Stimulated activated effector memory CD8-positive, alpha-beta T cell treated with anti-CD3 and anti-CD28 coated beads, Interleukin-12 subunit alpha, Interleukin-12 subunit beta, amount 100 ng/mL, for 72 hours (primary cell): ENCODE results near the gene HDAC1.
A peak's percentile ranks its signal among the peaks of the same experiment; 100 is the strongest.

ENCODE experiments used
- ATAC-seq: fragments of 150-1000 bp; cut with Tn5 transposase; 2 replicates; pipeline ENCODE4 v1.10.0; 2021
- DNase-seq, 2 donors: peaks; one replicate each; pipeline ENCODE4 v3.0.0; 2021 to 2022; ENCODE audit warnings: low spot score in 2 of 2
- H3K27ac Mint-ChIP-seq: one replicate; pipeline ENCODE4 v1.8.0; 2022; ENCODE audit warnings: mild to moderate bottlenecking, mixed read lengths
- H3K36me3 Mint-ChIP-seq: one replicate; pipeline ENCODE4 v1.8.0; 2022; ENCODE audit warnings: mild to moderate bottlenecking, mixed read lengths
- H3K4me1 Mint-ChIP-seq: one replicate; pipeline ENCODE4 v1.8.0; 2022; ENCODE audit warnings: mixed read lengths
- H3K4me3 Mint-ChIP-seq: one replicate; pipeline ENCODE4 v1.8.0; 2022; ENCODE audit warnings: mild to moderate bottlenecking, mixed read lengths
- H3K9me3 Mint-ChIP-seq: one replicate; pipeline ENCODE4 v1.8.0; 2022; ENCODE audit warnings: mixed read lengths

Gene HDAC1

DNA sequence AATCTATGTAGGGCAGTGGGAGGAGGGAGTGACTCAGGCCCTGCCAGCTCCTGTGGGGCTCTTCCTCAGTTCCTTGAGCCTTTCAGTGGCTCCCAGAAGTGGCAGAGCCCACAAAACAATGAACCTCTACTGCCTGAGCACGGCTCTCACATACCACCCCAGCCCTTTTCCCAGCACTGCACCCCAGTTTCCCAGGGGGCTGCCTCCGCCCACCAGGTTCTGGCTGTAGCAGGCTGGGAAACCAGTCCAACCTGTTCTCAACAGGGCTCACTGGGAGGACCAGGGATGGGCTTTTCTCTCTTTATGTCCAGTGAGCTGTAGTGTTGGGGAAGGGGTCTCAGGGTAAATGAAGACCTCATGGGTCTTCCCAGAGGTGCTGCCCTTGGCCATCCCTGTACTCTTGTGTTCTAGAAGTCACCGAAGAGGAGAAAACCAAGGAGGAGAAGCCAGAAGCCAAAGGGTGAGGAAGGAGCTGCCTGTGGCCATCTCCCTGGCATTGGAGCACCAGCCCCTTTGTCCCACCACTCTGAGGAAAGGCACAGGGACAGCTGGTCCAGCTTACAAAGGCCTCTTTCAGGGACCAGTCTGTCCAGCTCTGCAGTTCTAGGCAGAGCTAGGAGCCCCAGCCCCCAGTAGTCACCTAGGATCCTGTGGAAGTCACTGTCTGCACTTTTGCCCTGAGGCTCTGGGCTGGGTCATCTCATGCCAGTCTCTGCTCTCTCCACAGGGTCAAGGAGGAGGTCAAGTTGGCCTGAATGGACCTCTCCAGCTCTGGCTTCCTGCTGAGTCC, 40.6 kb downstream of the HDAC1 start:
- no peak for ATAC-seq
- H3K27ac Mint-ChIP-seq, result peak overlapping the region; percentile 41
- H3K36me3 Mint-ChIP-seq, result peaks cover 78% of the 10 kb centered on the region
- no peaks in the 10 kb centered on the region for H3K9me3 Mint-ChIP-seq
- peaks cover 34% of the 10 kb centered on the region for H3K4me1 Mint-ChIP-seq
- no peak overlapping the region for H3K4me3 Mint-ChIP-seq
- DNase-seq, result no peak

DNA sequence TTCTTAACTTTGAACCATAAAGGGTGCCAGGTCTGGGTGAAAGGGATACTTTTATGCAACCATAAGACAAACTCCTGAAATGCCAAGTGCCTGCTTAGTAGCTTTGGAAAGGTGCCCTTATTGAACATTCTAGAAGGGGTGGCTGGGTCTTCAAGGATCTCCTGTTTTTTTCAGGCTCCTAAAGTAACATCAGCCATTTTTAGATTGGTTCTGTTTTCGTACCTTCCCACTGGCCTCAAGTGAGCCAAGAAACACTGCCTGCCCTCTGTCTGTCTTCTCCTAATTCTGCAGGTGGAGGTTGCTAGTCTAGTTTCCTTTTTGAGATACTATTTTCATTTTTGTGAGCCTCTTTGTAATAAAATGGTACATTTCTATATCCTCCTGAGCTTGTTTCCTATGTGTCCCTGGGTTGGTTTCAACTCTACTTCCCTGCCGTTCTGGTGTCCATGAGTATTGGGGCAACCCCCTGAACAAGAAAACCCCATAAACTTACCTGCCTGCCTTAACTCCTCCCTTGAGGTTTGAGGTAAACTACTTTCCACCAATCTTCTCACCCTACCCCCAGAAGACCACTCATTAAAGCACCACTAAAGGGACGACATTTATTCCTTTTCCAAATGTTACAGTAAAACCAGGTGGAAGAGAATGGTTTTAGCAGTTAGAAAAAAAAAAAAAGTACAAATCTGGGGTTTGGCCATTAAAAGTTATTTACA, 41.5 kb downstream of the HDAC1 start:
- Mint-ChIP-seq H3K9me3 (no peaks in the 10 kb centered on the region), H3K27ac (peak overlapping the region; percentile 2), H3K4me3 (peak overlapping the region; percentile 75), H3K36me3 (peaks cover 69% of the 10 kb centered on the region), H3K4me1 (peaks cover 43% of the 10 kb centered on the region)
- ATAC-seq (no peak), DNase-seq (no peak)

DNA sequence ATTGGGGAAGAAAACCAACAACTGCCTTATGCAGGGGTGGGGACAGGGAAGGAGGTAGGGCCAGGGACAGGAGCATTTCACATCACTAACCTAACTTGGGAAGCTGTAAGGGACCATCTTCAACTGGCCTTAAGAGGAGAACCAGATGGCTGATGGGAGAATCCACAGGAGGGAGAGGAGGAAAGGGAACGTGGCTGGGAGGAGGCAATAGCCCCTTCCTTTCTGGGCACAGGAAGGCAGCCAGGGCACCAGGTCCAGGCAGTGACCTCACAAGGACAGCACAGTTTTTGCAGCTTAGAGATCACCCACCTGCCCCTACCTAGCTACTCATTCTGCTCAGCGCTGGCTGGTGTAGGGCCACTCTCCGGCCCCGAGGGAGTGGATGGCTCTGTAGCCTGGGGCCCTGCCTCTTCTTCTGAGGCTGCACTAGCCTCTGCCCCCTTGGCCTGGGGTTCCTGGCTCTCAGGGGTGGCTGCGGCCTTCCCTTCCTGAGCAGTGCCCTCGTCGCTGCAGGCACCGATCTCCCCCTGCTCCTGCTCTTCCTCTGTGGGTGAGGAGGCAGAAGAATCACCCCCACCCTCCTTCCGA, 42.5 kb downstream of the HDAC1 start:
- peaks cover 51% of the 10 kb centered on the region for H3K4me1 Mint-ChIP-seq
- H3K9me3 Mint-ChIP-seq, result no peaks in the 10 kb centered on the region
- no peak for DNase-seq
- peak overlapping the region; percentile 81 for H3K27ac Mint-ChIP-seq
- ATAC-seq, result no peak
- H3K4me3 Mint-ChIP-seq, result peak overlapping the region; percentile 75
- H3K36me3 Mint-ChIP-seq, result peaks cover 60% of the 10 kb centered on the region

DNA sequence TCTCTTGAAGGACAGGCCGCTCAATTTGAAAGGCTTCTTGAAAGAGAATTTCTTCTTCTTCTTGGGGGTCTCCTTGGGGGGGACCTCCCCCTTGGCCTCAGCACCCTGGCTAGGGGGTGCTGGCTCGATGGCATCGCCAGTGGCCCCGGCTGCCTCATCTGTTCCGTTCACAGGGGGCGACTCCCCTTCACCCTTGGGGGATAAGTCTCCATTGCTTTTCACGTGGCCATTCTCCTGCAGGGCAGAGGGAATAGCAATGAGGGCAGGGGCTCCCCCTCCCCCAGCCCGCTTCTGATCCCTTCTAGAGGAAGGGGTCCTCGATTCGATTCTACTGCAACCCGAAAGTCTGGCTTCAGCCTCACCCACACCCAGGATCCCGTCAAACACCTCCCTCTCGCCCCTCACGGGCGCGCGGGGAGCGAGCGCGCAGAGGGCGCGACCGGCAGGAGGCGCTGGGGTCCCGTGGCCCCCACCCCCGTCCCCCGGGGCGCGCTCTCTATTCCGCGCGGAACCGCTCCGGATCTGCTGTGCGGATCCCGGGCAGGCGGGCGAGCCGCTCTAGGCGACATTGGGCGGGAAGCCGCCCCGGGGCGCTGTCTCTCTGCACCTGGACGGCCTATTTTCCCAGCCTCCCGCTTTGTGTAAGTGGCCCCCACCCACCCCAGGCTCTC, 43.1 kb downstream of the HDAC1 start:
- Mint-ChIP-seq H3K9me3 (no peaks in the 10 kb centered on the region), H3K27ac (peak overlapping the region; percentile 81), H3K36me3 (peaks cover 53% of the 10 kb centered on the region), H3K4me1 (peaks cover 51% of the 10 kb centered on the region), H3K4me3 (peak overlapping the region; percentile 75)
- DNase-seq (peak; percentile 46 to 76), ATAC-seq (peak; percentile 48)

DNA sequence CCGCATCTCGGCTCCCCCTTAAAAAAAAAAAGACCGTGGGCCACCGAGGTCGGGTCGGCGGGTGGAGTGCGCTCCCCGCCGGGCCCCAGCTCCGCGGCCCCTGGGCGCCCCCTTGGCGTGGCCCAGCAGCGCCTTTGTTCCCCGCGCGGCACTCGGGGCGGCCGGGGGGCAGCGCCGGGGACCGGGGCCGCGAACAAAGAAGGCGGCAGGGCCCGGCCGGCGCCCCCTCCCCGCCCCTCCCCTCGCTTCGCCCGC, 43.6 kb downstream of the HDAC1 start:
- peak; percentile 3 for ATAC-seq
- Mint-ChIP-seq H3K36me3 (peaks cover 49% of the 10 kb centered on the region), H3K9me3 (no peaks in the 10 kb centered on the region), H3K27ac (no peak overlapping the region), H3K4me3 (peak overlapping the region; percentile 75), H3K4me1 (peaks cover 53% of the 10 kb centered on the region)
- no peak for DNase-seq

DNA sequence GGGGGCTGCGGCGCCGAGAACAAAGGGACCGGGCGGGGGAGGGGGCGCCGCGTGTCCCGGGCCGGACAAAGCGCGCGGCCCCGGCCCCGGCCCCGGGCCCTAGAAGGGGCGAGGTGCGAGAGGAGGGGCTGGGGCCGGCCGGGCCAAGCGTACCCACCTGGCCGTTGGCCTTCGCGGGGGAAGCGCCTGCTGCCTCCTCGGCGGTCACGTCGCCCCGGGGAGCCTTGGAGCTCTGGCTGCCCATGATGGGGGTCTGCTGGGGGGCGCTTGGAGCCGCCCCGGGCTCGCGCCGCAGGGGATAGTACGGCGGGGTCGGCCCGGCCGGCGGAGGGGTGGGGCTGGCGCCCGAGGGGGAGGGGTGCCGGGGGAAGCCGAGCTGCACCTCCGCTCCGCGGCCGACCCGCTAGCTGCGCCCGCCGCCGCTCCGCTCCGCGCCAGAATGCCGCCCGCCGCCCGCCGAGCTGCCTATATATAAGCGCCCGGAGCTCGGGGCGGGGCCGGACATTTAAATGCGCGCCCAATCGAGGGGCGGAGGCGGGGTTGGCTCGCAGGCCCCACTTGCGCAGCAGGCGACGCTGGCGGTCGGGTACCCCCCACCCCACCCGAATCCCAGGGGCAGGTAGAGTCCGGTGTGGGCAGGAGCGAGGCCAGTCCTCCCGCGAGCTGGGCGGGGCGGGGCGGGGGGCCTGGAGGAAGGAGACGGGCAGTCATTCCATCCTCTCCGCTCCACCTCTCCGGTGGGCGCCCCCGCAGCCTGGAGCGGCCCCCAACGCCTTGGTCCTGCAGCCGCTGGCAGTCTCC, 44.1 kb downstream of the HDAC1 start, which contains the start of gene MARCKSL1:
Gene MARCKSL1, minus strand, starts transcription at position 444 of the 801 bp plus-strand sequence. Its CDS starts 200 bp downstream, at position 244.
- peak within 1 kb of the TSS; percentile 81 for H3K27ac Mint-ChIP-seq
- ATAC-seq, result peak; percentile 51
- peaks cover 53% of the 10 kb centered on the region for H3K4me1 Mint-ChIP-seq
- DNase-seq, result peak; percentile 83 to 90
- H3K9me3 Mint-ChIP-seq, result no peaks in the 10 kb centered on the region
- H3K4me3 Mint-ChIP-seq, result peak within 1 kb of the TSS; percentile 75
- H3K36me3 Mint-ChIP-seq, result peaks cover 43% of the 10 kb centered on the region

DNA sequence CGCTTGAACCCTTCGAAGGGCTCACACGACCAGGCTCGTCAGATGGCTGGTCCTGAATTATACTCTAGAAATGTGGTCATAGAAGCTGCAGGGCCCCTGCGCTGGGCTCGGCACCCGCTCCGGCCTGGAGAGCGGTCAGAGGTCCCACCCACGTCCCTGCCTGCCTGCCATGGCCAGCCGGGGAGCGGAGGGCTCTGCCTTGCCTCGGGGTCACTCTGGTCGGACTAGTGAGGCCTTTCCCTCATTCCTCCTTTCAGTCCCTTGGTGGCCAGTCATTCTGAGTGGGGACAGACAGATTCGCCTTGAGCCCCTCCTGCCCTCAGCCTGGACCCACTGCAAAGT, 44.7 kb downstream of the HDAC1 start:
- peak overlapping the region; percentile 75 for H3K4me3 Mint-ChIP-seq
- no peak for DNase-seq
- peaks cover 53% of the 10 kb centered on the region for H3K4me1 Mint-ChIP-seq
- H3K27ac Mint-ChIP-seq, result no peak overlapping the region
- ATAC-seq, result no peak
- peaks cover 38% of the 10 kb centered on the region for H3K36me3 Mint-ChIP-seq
- H3K9me3 Mint-ChIP-seq, result no peaks in the 10 kb centered on the region

DNA sequence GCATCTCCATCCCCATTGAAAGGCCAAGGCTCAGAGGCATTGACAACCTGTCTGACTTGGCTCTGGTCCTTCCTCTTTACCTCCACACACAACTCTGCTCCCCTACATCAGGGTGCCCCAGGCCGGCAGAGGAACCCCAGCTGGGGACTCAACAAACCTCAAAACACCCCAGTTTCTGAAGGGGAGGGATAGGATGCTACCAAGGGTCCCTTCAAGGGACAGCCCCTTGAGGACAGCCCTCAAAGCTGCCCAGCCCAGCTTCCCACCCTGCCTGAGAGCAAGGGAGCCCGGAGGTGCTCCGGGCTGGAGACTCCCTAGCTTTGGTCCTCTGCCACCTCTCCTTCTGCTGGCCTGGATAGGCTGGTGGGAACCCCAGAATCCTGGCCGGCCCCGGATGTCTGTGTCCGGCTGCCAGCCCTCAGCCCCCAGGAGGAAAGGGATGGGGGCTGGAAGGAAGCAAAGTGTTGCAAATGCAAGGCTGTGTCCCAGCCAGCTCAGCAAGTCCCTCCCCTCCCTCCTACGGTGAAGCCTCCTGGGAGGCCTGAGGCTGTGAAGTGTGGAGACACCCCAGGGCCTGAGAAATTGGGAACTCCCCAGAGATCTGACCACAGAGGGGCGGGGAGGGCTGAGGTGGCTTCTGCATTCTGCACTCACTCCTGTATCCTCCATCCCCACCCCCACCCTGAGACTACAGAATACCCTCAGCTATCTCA, 45.2 kb downstream of the HDAC1 start:
- Mint-ChIP-seq H3K4me1 (peaks cover 53% of the 10 kb centered on the region), H3K27ac (no peak overlapping the region), H3K36me3 (peaks cover 32% of the 10 kb centered on the region), H3K4me3 (peak overlapping the region; percentile 75), H3K9me3 (no peaks in the 10 kb centered on the region)
- peak; percentile 68 for ATAC-seq
- DNase-seq, result peak in 1 of 2 donors; percentile 73

DNA sequence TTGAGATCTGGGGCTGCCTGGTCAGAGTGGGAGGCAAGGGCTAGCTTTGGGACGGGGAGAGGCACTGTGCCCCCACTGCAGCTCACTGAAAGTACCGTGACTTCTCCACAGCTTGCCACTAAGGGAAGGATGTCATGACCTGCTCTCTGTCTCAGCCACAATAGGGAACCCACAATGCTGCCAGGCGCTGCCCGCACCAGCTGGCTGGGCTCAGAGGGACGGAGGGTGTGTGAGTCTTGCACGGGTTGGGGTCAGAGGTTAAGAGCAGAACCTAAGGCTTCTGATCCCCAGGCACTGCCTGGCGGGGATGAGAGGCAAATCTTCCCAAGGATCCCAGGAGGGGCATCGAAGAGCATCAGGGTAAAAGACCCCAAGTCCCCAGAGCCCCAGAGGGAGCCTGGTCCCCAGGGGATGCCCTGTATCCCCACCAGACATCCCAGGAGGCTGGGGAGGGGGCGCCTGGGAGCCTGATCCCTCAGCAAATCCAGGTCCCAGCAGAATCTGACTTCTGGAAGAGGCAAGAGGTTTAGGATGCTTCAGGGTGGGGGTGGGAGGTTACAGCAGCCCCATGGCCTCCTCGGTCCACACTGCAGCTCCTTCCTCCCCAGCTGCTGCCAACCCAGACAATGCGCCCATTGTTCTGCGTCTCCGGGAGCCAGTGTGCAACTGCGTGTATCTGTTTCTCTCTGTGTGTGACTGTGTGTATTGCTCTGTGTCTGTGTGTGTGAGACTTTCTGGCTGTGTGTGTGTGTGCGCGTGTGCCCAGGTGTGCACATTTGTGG, 46.2 kb downstream of the HDAC1 start:
- Mint-ChIP-seq H3K9me3 (no peaks in the 10 kb centered on the region), H3K4me1 (peaks cover 59% of the 10 kb centered on the region), H3K4me3 (peak overlapping the region; percentile 75), H3K36me3 (peaks cover 24% of the 10 kb centered on the region), H3K27ac (peak overlapping the region; percentile 26)
- DNase-seq, result peak in 1 of 2 donors; percentile 64
- ATAC-seq, result peak; percentile 61

DNA sequence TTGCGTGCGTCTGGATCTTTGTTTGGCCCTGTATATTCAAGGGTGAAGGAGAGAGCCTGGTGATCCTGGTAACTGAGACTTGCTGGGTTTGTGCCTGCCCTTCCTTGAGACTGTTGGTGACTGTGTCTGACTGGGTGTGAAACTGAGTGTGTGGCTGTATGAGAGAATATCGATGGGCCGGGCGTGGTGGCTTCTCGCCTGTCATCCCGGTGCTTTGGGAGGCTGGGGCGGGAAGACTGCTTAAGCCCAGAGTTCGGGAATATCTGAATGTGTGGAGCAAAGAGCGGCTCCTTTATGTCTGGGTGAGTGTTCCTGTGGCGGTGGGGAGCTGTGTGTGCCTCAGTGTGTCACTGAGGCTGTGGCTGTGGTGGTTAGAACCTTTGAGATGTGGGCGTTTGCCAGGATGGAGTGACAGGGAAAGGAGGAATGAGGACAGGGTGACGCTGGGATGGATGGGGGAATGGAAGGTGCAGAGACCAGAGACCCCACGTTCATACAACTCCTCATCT, 46.8 kb downstream of the HDAC1 start:
- no peak for DNase-seq
- H3K27ac Mint-ChIP-seq, result no peak overlapping the region
- H3K36me3 Mint-ChIP-seq, result peaks cover 21% of the 10 kb centered on the region
- no peak overlapping the region for H3K4me3 Mint-ChIP-seq
- H3K9me3 Mint-ChIP-seq, result no peaks in the 10 kb centered on the region
- H3K4me1 Mint-ChIP-seq, result peaks cover 66% of the 10 kb centered on the region
- ATAC-seq, result no peak

DNA sequence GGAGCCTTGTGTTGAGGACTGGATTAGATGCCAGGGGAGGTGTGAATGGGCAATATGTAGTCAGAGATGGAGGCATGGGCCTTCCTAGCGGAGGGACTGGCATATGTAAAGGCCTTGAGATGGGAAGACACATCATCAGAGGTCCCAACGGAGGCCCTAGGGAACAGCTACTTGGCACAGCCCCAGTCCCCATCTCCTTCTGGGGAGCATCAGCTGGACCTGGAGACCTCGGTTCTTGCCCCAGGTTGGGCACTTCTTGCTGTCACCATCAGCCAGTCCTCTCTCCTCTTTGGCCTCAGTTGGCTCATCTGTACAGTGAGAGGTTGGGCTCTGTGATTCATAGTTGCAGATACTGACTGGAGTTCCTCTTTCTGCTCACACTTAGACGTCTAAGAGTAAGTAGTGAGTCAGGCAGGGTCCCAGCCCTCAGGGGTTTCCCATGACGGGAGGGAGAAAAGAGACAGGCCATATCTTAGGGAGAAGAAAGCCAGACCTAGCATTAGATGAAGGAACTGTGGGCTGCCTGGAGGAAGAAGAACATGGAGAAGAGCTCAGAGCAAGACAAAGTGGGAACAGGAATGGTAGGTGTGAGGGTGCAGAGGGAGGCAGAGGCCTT, 47.6 kb downstream of the HDAC1 start:
- no peaks in the 10 kb centered on the region for H3K9me3 Mint-ChIP-seq
- H3K4me3 Mint-ChIP-seq, result peak overlapping the region; percentile 4
- H3K4me1 Mint-ChIP-seq, result peaks cover 61% of the 10 kb centered on the region
- ATAC-seq (peak; percentile 83), DNase-seq (no peak)
- peaks cover 13% of the 10 kb centered on the region for H3K36me3 Mint-ChIP-seq
- peak overlapping the region; percentile 49 for H3K27ac Mint-ChIP-seq

DNA sequence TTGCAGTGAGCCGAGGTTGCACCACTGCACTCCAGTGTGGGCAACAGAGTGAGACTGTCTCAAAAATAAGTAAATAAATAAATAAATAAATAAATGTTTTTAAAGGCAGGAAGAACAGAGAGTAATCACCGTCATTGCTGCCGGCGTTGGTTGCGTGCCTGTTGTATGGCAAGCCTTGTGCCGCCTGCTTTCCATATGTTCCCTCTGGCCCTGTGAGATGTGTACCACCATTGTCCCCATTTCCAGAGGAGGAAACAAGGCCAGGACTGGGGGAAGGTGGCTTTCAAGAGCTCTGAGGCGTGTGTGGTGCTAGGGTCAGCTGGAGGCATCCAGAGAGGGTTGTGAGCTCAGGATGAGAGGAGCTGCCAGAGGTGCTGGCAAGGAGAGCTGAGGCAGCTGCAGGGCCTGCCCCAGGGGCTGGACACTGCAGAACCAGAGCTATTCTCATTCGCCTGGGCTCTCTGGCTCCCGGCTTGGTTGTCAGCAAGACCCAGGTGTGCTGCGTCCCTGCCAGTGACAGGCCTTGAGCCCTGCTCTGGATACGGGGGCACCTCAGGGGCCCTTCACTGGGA, 49.4 kb downstream of the HDAC1 start:
- H3K36me3 Mint-ChIP-seq, result peaks cover 6% of the 10 kb centered on the region
- ATAC-seq (no peak), DNase-seq (no peak)
- no peak overlapping the region for H3K27ac Mint-ChIP-seq
- H3K9me3 Mint-ChIP-seq, result no peaks in the 10 kb centered on the region
- no peak overlapping the region for H3K4me3 Mint-ChIP-seq
- peaks cover 70% of the 10 kb centered on the region for H3K4me1 Mint-ChIP-seq

DNA sequence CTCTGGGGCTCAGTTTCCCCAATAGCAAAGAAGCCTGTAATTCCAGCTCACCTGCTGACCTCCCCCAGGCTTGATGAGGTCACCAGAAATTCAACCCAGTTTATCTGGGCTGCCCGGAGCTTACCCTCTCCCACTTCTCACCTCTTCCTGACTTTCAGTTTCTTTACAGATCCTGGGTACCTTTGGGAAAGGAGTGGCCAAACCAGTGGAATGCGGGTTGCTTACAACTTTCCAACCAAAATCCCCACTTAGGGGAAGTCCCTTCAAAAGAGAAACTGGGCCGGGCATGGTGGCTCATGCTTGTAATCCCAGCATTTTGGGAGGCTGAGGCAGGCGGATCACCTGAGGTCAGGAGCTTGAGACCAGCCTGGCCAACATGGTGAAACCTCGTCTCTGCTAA, 50.1 kb downstream of the HDAC1 start:
- no peak for DNase-seq
- Mint-ChIP-seq H3K4me3 (no peak overlapping the region), H3K4me1 (peaks cover 71% of the 10 kb centered on the region), H3K36me3 (peaks cover 2% of the 10 kb centered on the region), H3K9me3 (no peaks in the 10 kb centered on the region), H3K27ac (no peak overlapping the region)
- no peak for ATAC-seq
